AG10803 (cell line): ENCODE results near the gene MIPOL1.
A peak's percentile ranks its signal among the peaks of the same experiment; 100 is the strongest.

Experiments
- DNase-seq: peaks from one replicate; pipeline ENCODE4 v3.0.0; 2010; ENCODE audit warnings: low read depth
- H3K4me3 ChIP-seq: 2 replicates; pipeline ENCODE4 v1.5.1; 2011; ENCODE audit warnings: mild to moderate bottlenecking, low read length, control low read depth
- CTCF ChIP-seq: conservative IDR thresholded peaks from 2 replicates; pipeline ENCODE4 v1.5.1; 2011; ENCODE audit warnings: mild to moderate bottlenecking, low read length, control low read depth, inconsistent platforms

Gene MIPOL1

GRCh38 chr14:37329189-37330001, 131.7 kb downstream of the MIPOL1 start:
- TF ChIP-seq CTCF = no peak
- DNase-seq = no peak

GRCh38 chr14:37330910-37331309, 133.2 kb downstream of the MIPOL1 start:
- H3K4me3 ChIP-seq = no peak overlapping the region
- DNase-seq = no peak
- TF ChIP-seq CTCF = no peak

More at GRCh38 chr14:37329189-37330001, 131.7 kb downstream of the MIPOL1 start:
- H3K4me3 ChIP-seq = no peak overlapping the region

- DNase-seq = no peak
- no peak overlapping the region for H3K4me3 ChIP-seq
- no peak; the same call in 1 of the 2 replicates for TF ChIP-seq CTCF
Measured at GRCh38 chr14:37340353-37340752, 142.6 kb downstream of the MIPOL1 start.

- no peak for TF ChIP-seq CTCF
- DNase-seq = peak; percentile 4
- H3K4me3 ChIP-seq = no peak overlapping the region
Measured at GRCh38 chr14:37343307-37344094, 145.8 kb downstream of the MIPOL1 start.

GRCh38 chr14:37363661-37364060, 165.9 kb downstream of the MIPOL1 start:
- no peak overlapping the region for H3K4me3 ChIP-seq
- DNase-seq = no peak
- no peak for TF ChIP-seq CTCF

- no peak for DNase-seq
- H3K4me3 ChIP-seq = no peak overlapping the region
- TF ChIP-seq CTCF = no peak
Measured at GRCh38 chr14:37369425-37369824, 171.7 kb downstream of the MIPOL1 start.
